Measurements from ENCODE around the gene HUS1.

Gene HUS1

GRCh38 chr7:47978790-47979144 lies 648 bp downstream of the HUS1 start:
- no peak for DNase-seq

- no peak for DNase-seq
Observed at GRCh38 chr7:47973739-47974138, 5.7 kb downstream of the HUS1 start.

GRCh38 chr7:47970761-47971160 lies 8.7 kb downstream of the HUS1 start:
- no peak for DNase-seq

GRCh38 chr7:47968847-47969774 lies 10.3 kb downstream of the HUS1 start:
- DNase-seq: peak; percentile 59

GRCh38 chr7:47967708-47968107 lies 11.7 kb downstream of the HUS1 start:
- peak; percentile 37 for DNase-seq

- no peak for DNase-seq
Observed at GRCh38 chr7:47967123-47967522, 12.3 kb downstream of the HUS1 start.

- no peak for DNase-seq
Observed at GRCh38 chr7:47965456-47965855, 14.0 kb downstream of the HUS1 start.

GRCh38 chr7:47962262-47962661 lies 17.2 kb downstream of the HUS1 start:
- DNase-seq: no peak

- no peak for DNase-seq
Observed at GRCh38 chr7:47957156-47957555, 22.3 kb downstream of the HUS1 start.

- no peak for DNase-seq
Observed at GRCh38 chr7:47956220-47956619, 23.2 kb downstream of the HUS1 start.

GRCh38 chr7:47954231-47954911 lies 25.0 kb downstream of the HUS1 start:
- DNase-seq: peak; percentile 64

- no peak for DNase-seq
Observed at GRCh38 chr7:47953822-47954221, 25.6 kb downstream of the HUS1 start.

GRCh38 chr7:47952224-47952623 lies 27.2 kb downstream of the HUS1 start:
- no peak for DNase-seq

GRCh38 chr7:47951374-47951773 lies 28.0 kb downstream of the HUS1 start:
- no peak for DNase-seq

GRCh38 chr7:47950714-47951113 lies 28.7 kb downstream of the HUS1 start:
- no peak for DNase-seq

- no peak for DNase-seq
Observed at GRCh38 chr7:47949703-47950102, 29.7 kb downstream of the HUS1 start.

- no peak for DNase-seq
Observed at GRCh38 chr7:47948141-47948790, 31.1 kb downstream of the HUS1 start, which contains the start of gene PKD1L1. TSS of gene PKD1L1 (minus strand) at chr7:47948466. CDS start at chr7:47948440, 26 bp downstream.

- DNase-seq: no peak
Observed at GRCh38 chr7:47947355-47947749, 32.1 kb downstream of the HUS1 start.

GRCh38 chr7:47946581-47947354 lies 32.6 kb downstream of the HUS1 start:
- no peak for DNase-seq

GRCh38 chr7:47945261-47946015 lies 34.0 kb downstream of the HUS1 start:
- peak; percentile 60 for DNase-seq

- DNase-seq: no peak
Observed at GRCh38 chr7:47944536-47945260, 34.7 kb downstream of the HUS1 start.
